DMS153 treated with DMSO at 0.1 percent for 48 hours (cell line): ENCODE measurements around the gene HOXD13.

ENCODE experiments used
- DNase-seq: peaks from one replicate; lab custom pipeline; 2025; ENCODE audit not compliant: unreplicated experiment; lab: John Stamatoyannopoulos, UW

HOXD13 gene

DNA sequence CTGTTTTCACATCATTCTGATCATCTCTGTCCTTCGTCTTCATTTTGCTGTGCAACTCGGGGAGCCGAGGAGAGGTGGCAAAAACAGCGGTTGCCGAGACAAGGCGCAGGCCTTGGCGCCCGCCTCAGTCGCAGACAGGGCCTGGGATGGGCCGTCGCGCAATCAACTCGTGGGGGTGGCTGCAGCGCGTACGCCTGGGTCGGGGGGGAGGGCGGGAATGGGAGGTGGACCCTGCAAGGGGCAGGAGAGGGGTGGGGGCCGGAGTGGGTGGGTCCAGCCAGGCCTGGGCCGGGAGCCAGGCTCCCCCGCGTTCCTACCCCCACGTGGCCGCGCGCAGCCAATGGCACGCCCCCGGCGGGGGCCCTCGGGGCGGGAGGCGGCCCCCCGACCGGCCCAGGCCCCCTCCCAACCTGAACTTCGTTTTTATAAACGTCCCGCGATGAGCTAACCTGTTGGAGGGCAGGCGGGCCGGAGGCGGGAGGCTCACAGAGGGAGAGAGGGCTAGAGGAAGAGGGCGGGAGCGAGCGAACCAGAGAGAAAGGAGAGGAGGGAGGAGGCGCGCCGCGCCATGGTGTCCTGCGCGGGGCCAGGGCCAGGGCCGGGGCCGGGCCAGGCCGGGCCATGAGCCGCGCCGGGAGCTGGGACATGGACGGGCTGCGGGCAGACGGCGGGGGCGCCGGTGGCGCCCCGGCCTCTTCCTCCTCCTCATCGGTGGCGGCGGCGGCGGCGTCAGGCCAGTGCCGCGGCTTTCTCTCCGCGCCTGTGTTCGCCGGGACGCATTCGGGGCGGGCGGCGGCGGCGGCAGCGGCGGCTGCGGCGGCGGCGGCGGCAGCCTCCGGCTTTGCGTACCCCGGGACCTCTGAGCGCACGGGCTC lies at the start of gene HOXD13:
Gene HOXD13 (plus strand): TSS at position 452 of the 875 bp plus-strand sequence. CDS start 170 bp downstream, at position 622.
- DNase-seq = no peak

- DNase-seq = peak; percentile 70
Measured at GRCh38 chr2:176056406-176056805, 36.1 kb upstream of the HOXD13 start.

- DNase-seq = peak; percentile 53
Measured at GRCh38 chr2:176063958-176064357, 28.6 kb upstream of the HOXD13 start.

- no peak for DNase-seq
Measured at GRCh38 chr2:176066645-176067588, 25.6 kb upstream of the HOXD13 start.

DNA sequence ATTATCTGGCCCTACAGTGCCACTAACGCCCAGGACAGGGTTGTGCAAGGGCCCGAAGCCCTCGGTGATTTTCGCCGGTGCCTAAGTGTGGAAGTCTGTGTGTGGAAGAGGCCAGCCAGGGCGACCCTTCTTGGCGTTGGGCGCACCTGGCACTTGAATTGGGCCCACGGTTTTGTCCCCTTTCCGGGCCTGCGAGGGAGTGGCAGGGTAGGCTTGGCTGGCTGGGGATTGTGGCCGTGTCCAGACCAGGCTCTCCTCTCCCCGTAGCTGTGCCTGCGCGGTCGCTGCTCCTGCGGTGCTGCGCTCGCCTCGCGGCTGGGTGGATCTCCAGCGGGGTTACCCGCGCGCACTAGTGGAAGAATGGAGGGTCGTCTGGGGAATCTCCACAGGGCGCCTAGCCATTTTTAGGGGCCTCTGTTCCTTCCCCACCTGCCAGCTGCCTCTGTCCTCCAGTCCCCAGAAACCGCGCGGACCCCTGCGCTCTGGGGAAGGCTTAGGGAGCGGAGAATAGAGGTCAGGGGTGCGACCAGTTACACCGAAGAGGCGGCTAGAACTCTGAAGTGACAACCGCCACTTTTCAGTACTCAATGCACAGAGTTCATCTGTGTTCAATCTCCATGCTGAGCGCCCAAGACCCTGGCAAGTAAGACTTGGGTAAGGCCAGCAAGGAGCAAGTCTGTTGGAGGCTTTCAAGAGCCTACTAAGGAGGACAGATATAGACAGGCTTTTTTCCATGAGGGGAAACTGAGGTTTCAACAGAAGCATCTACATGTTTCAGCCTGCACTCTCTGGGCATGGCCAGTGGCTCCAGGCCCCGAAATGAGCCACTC lies 24.7 kb upstream of the HOXD13 start:
- DNase-seq = no peak

- no peak for DNase-seq
Measured at GRCh38 chr2:176068419-176068832, 24.1 kb upstream of the HOXD13 start.

DNA sequence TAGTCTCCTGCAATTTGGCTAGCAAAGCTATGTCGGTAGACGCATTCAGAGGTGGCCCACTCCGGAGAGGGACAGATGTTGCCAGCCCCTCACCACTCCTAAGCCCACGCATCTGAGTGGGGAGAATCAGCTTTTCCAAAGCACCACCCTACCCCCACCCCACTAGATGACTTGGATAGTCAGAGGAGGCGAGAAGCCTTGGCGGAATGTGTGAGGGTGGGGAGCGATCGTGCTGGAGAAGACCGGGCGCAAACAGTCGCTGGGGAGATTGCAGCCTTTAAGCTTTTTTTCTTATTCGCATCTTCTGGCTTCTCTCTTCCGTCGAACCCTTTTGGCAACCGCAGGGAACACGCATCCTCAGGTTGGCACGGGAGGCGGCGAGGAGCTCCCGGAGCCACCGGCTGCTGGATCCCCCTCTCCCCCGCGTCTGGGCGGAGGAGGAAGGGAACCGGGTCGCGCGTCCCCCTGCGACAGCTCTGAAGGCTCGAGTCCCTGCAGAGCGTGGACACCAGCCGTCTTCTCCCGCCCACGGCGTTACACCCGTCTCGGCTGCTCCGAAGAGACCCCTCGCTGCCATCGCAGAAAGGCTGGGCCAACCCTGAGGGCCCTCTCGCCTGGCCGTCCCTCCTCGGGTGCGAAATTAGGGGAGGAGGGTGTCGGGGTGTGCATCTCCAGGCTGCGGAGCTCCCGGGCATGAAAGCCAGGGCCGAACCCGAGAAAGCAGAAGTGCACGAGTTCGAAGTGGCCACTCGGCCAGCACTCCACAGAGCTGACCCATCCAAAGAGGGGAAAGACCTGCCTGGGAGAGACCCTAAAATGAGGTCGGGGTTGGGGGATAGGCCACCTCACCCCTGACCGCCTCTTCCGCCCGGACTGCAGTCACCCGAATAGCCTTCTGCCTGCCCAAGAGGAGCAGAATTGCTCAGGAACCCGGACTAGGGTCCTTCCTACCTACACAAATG lies 20.9 kb upstream of the HOXD13 start:
- DNase-seq = no peak

DNA sequence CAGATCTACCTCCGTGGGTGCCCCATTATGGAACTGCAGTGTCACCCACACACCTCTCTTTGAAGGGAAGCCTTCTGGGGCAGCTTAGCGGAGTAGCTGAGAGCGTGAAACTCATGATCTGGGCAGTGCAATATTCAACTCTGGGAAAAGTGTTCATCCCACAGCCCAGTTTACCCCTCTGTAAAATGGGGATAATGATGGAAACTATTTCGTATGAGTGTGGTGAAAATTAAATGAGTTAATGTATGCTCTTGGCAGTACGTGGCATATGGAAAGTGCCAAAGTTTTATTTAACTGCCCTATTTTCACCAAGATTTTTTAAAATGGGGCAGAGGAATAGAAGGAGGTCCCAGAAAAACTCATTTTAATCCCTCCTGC lies 20.2 kb upstream of the HOXD13 start:
- no peak for DNase-seq

DNA sequence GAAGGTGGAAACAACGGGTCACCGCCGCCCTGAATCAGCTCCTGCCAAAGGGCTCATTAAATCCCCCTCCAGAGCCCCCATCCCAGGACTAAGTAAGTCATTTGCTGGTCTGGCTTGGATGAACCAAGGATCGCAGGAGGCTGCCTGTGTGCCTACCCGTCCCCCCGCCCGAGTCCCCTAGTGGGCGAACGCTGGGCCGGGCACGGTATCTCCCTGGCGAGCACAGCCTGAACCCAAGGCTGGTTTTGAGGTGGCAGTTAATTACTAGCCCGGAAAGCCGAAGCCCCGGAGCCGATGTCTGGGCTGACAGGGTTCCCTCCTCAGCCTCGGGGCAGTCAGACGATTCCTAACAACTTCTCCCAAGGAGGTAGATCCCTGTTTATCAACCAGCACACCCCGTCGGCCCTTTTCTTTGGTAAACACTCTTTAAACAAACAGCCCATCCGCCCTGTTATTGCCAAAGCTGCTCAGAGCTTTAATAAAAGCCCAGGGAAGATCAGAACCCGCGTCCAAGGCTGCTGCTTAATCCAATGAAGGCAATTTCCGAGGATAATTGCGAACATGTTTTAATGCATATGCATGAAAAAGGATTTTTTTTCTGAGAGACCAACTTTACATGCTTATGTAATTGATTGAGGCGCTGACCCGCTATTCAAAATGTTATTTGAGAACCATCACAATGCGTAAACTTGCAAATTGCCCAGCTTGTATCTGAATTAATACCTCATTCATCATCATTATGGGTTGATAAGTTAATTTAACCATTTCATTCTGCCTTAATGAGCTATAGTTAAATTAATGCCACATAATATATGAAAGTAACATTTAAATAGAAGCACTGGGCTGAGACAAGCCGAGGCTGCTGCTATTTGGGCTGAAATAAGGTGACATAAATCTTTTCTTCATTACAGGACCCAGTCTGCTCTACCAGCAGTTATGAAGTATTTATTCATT lies 19.3 kb upstream of the HOXD13 start:
- DNase-seq = no peak

- DNase-seq = no peak
Measured at GRCh38 chr2:176074919-176075425, 17.5 kb upstream of the HOXD13 start.

GRCh38 chr2:176075481-176075880 lies 17.0 kb upstream of the HOXD13 start:
- DNase-seq = no peak

DNA sequence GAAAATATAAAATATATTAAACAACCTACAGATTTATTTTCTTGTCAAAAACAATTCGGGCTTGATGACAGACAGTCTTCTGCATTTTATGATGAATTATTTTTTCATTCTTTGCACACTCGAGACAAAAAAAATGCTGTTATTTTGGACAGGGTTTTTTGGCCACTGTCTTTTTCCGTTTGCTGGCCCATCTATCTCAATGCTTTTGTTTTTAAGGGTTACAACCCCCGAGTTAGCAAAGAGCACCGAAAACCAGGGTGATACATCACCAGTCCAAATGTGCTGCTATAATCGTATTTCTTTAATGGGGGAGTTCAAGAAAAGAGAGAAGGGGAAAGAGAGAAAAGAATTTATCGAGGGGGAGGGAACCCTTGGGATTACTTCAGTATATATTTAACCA lies 16.5 kb upstream of the HOXD13 start:
- DNase-seq = no peak

- no peak for DNase-seq
Measured at GRCh38 chr2:176076796-176077195, 15.7 kb upstream of the HOXD13 start.

- no peak for DNase-seq
Measured at GRCh38 chr2:176078541-176079284, 13.8 kb upstream of the HOXD13 start.

- DNase-seq = no peak
Measured at GRCh38 chr2:176079285-176079830, 13.2 kb upstream of the HOXD13 start.

GRCh38 chr2:176079831-176080539 lies 12.5 kb upstream of the HOXD13 start:
- DNase-seq = no peak
